Urinary bladder (tissue), 4 donors: Measurements from ENCODE around the gene EXO1. TPM values are rescaled to one million over a fixed set of nuclear protein-coding genes. Genes with fewer than 3 reads are reported as not detected.
"Not testable (repeated sequence)": the region's sequence is repeated elsewhere in the genome, so short reads cannot be mapped to it uniquely, and the experiment has no call there.

Source experiments
- DNase-seq: peaks from one replicate; pipeline ENCODE4 v3.0.0-alpha.2; 2015; ENCODE audit errors: extremely low spot score
- H3K27ac ChIP-seq: one replicate; pipeline ENCODE4 v1.5.1; 2013; ENCODE audit warnings: low read depth, mild to moderate bottlenecking, moderate library complexity
- H3K36me3 ChIP-seq: one replicate; pipeline ENCODE4 v1.6.1; 2013; ENCODE audit warnings: mild to moderate bottlenecking, moderate library complexity; ENCODE audit not compliant: insufficient read depth
- H3K4me1 ChIP-seq: one replicate; pipeline ENCODE4 v1.6.1; 2013; ENCODE audit warnings: mild to moderate bottlenecking, moderate library complexity; ENCODE audit not compliant: insufficient read depth
- H3K4me3 ChIP-seq: one replicate; pipeline ENCODE4 v1.5.1; 2013; ENCODE audit warnings: low read depth, low read length
- WGBS: extraction: QIAGEN DNeasy Blood & Tissue Kit; methylation state at CpG from one replicate; pipeline ENCODE4 v1.1.7; 2013; 5-methylcytosine and 5-hydroxymethylcytosine counted together
- polyA plus RNA-seq: library from polyadenylated mRNA; stranded (reverse); fragments of 200-250 nt; gene quantifications from one replicate; pipeline ENCODE4 v1.2.3, GENCODE V29; 2013
- total RNA-seq: library from RNA; depleted of rRNA; stranded (reverse); fragments of >200 nt; gene quantifications from one replicate; pipeline ENCODE4 v1.2.3, GENCODE V29; 2014
- donor health status: healthy with polysubstance abuse.
- donor health status: healthy.

Gene EXO1
- total and polyA plus RNA-seq, 2 donors, result 0.13 to 7.9 TPM

- no peaks in the 10 kb centered on the region for H3K4me1 ChIP-seq
- no peaks in the 10 kb centered on the region for H3K36me3 ChIP-seq
- no peak overlapping the region for H3K4me3 ChIP-seq
- no peak for DNase-seq
- H3K27ac ChIP-seq, result no peak overlapping the region
These were observed 25.2 kb upstream of the EXO1 start for GRCh38 chr1:241822846-241823245.

- no peak for DNase-seq
- WGBS, result 88% methylated on average over 1 of the region's 1 CpG
- no peaks in the 10 kb centered on the region for H3K36me3 ChIP-seq
- H3K4me1 ChIP-seq, result no peaks in the 10 kb centered on the region
- no peak overlapping the region for H3K4me3 ChIP-seq
- no peak overlapping the region for H3K27ac ChIP-seq
These were observed 24.1 kb upstream of the EXO1 start for GRCh38 chr1:241823925-241824324.

GRCh38 chr1:241825581-241825980 is 22.4 kb upstream of the EXO1 start:
- Histone ChIP-seq H3K4me1 (no peaks in the 10 kb centered on the region), H3K36me3 (no peaks in the 10 kb centered on the region), H3K4me3 (no peak overlapping the region), H3K27ac (no peak overlapping the region)
- no peak for DNase-seq

- H3K27ac ChIP-seq, H3K4me3 ChIP-seq: not testable (repeated sequence)
- WGBS, result 86% methylated on average over 9 of the region's 9 CpGs
These were observed 21.4 kb upstream of the EXO1 start for GRCh38 chr1:241826613-241827012.

GRCh38 chr1:241827264-241827663 is 20.7 kb upstream of the EXO1 start:
- no peaks in the 10 kb centered on the region for H3K4me1 ChIP-seq
- no peak for DNase-seq
- no peaks in the 10 kb centered on the region for H3K36me3 ChIP-seq
- H3K27ac ChIP-seq, result no peak overlapping the region
- WGBS, result 89% methylated on average over 2 of the region's 2 CpGs
- no peak overlapping the region for H3K4me3 ChIP-seq

More at GRCh38 chr1:241826613-241827012, 21.4 kb upstream of the EXO1 start:
- not testable (repeated sequence) for H3K4me1 ChIP-seq, H3K36me3 ChIP-seq, DNase-seq

GRCh38 chr1:241828463-241829021 is 19.5 kb upstream of the EXO1 start:
- DNase-seq, result no peak

GRCh38 chr1:241829468-241829867 is 18.5 kb upstream of the EXO1 start:
- no peak for DNase-seq
- no peak overlapping the region for H3K27ac ChIP-seq
- no peaks in the 10 kb centered on the region for H3K4me1 ChIP-seq
- H3K36me3 ChIP-seq, result no peaks in the 10 kb centered on the region
- H3K4me3 ChIP-seq, result no peak overlapping the region

More at GRCh38 chr1:241828463-241829021, 19.5 kb upstream of the EXO1 start:
- Histone ChIP-seq H3K4me1 (no peaks in the 10 kb centered on the region), H3K36me3 (no peaks in the 10 kb centered on the region), H3K27ac (no peak overlapping the region), H3K4me3 (no peak overlapping the region)
- WGBS, result 37% methylated on average over 3 of the region's 3 CpGs

GRCh38 chr1:241834733-241835377 is 13.1 kb upstream of the EXO1 start:
- WGBS, result 1% methylated on average over 1 of the region's 1 CpG
- no peak overlapping the region for H3K27ac ChIP-seq
- no peaks in the 10 kb centered on the region for H3K4me1 ChIP-seq
- no peak for DNase-seq
- no peak overlapping the region for H3K4me3 ChIP-seq
- H3K36me3 ChIP-seq, result no peaks in the 10 kb centered on the region

GRCh38 chr1:241836941-241837340 is 11.1 kb upstream of the EXO1 start:
- Histone ChIP-seq H3K4me3 (no peak overlapping the region), H3K27ac (no peak overlapping the region), H3K4me1 (no peaks in the 10 kb centered on the region), H3K36me3 (no peaks in the 10 kb centered on the region)
- no peak for DNase-seq
- WGBS, result 55% methylated on average over 2 of the region's 2 CpGs

- Histone ChIP-seq H3K4me3 (no peak overlapping the region), H3K27ac (no peak overlapping the region), H3K4me1 (no peaks in the 10 kb centered on the region), H3K36me3 (no peaks in the 10 kb centered on the region)
- no peak for DNase-seq
- WGBS, result 77% methylated on average over 5 of the region's 5 CpGs
These were observed 10.6 kb upstream of the EXO1 start for GRCh38 chr1:241837416-241837815.

- no peak for DNase-seq
- 45% methylated on average over 4 of the region's 4 CpGs for WGBS
- Histone ChIP-seq H3K4me1 (no peaks in the 10 kb centered on the region), H3K4me3 (no peak overlapping the region), H3K36me3 (no peaks in the 10 kb centered on the region), H3K27ac (no peak overlapping the region)
These were observed 10.1 kb upstream of the EXO1 start for GRCh38 chr1:241837901-241838300.

- no peaks in the 10 kb centered on the region for H3K36me3 ChIP-seq
- H3K4me3 ChIP-seq, result no peak overlapping the region
- DNase-seq, result no peak
- no peak overlapping the region for H3K27ac ChIP-seq
- no peaks in the 10 kb centered on the region for H3K4me1 ChIP-seq
- 69% methylated on average over 5 of the region's 5 CpGs for WGBS
These were observed 9.1 kb upstream of the EXO1 start for GRCh38 chr1:241838897-241839296.

- WGBS, result 90% methylated on average over 6 of the region's 6 CpGs
- DNase-seq, result no peak
- Histone ChIP-seq H3K4me1 (no peaks in the 10 kb centered on the region), H3K36me3 (no peaks in the 10 kb centered on the region), H3K27ac (no peak overlapping the region), H3K4me3 (no peak overlapping the region)
These were observed 8.5 kb upstream of the EXO1 start for GRCh38 chr1:241839369-241839979.

- DNase-seq, result no peak
- WGBS, result 72% methylated on average over 6 of the region's 6 CpGs
- Histone ChIP-seq H3K27ac (no peak overlapping the region), H3K4me3 (no peak overlapping the region), H3K4me1 (no peaks in the 10 kb centered on the region), H3K36me3 (no peaks in the 10 kb centered on the region)
These were observed 7.8 kb upstream of the EXO1 start for GRCh38 chr1:241840164-241840563.
